Ectodermal cell (in vitro differentiated cells): Measurements from ENCODE around the gene MAP2K5.
"Not testable (repeated sequence)": the region's sequence is repeated elsewhere in the genome, so short reads cannot be mapped to it uniquely, and the experiment has no call there.

Experiments
- H3K27ac ChIP-seq: 2 replicates; pipeline ENCODE4 v1.7.0; 2013; ENCODE audit warnings: mild to moderate bottlenecking, low read depth, low read length; ENCODE audit not compliant: insufficient read depth, poor library complexity, severe bottlenecking
- H3K27me3 ChIP-seq: 2 replicates; pipeline ENCODE4 v1.7.0; 2013; ENCODE audit warnings: mild to moderate bottlenecking, low read length; ENCODE audit not compliant: insufficient read depth, control insufficient read depth, poor library complexity, severe bottlenecking
- H3K36me3 ChIP-seq: one replicate; pipeline ENCODE4 v1.7.0; 2013; ENCODE audit warnings: low read length; ENCODE audit not compliant: control insufficient read depth, insufficient read depth
- H3K4me1 ChIP-seq: one replicate; pipeline ENCODE4 v1.7.0; 2013; ENCODE audit warnings: low read length; ENCODE audit not compliant: control insufficient read depth, insufficient read depth
- H3K4me3 ChIP-seq: 2 replicates; pipeline ENCODE4 v1.7.0; 2013; ENCODE audit warnings: low read depth, low read length, control low read depth; ENCODE audit not compliant: insufficient read depth
- H3K9me3 ChIP-seq: 2 replicates; pipeline ENCODE4 v1.7.0; 2013; ENCODE audit warnings: mild to moderate bottlenecking, low read length, moderate library complexity; ENCODE audit not compliant: control insufficient read depth
- whole genome bisulfite sequencing, 2 experiments: methylation state at CpG; one replicate each; pipeline ENCODE4 v1.1.7; 2013; ENCODE audit warnings: missing lambda C conversion rate in 2 of 2; 5-methylcytosine and 5-hydroxymethylcytosine counted together

The MAP2K5 gene

DNA sequence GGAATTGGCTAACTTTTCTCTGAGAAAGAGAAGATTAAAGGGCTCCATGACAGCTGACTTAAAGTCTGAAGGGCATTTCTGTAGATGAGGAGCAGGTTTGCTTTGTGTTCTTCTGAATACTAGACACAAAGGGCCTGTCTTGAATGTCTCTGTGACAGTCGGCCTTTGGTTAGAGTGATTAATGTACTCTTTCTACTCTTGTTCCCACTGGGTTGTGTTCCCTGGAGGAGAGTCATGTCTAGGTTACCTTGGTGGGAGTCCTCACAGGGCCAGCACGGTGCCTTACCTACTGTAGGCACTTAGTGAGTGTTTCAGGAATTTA lies 66.1 kb downstream of the MAP2K5 start:
- 70 to 73% methylated on average over 2 of the region's 2 CpGs for WGBS, 2 experiments
- no peak overlapping the region for H3K4me3 ChIP-seq
- H3K9me3 ChIP-seq, result no peaks in the 10 kb centered on the region
- no peaks in the 10 kb centered on the region for H3K4me1 ChIP-seq
- H3K36me3 ChIP-seq, result no peaks in the 10 kb centered on the region
- no peak overlapping the region for H3K27ac ChIP-seq
- no peaks in the 10 kb centered on the region for H3K27me3 ChIP-seq

DNA sequence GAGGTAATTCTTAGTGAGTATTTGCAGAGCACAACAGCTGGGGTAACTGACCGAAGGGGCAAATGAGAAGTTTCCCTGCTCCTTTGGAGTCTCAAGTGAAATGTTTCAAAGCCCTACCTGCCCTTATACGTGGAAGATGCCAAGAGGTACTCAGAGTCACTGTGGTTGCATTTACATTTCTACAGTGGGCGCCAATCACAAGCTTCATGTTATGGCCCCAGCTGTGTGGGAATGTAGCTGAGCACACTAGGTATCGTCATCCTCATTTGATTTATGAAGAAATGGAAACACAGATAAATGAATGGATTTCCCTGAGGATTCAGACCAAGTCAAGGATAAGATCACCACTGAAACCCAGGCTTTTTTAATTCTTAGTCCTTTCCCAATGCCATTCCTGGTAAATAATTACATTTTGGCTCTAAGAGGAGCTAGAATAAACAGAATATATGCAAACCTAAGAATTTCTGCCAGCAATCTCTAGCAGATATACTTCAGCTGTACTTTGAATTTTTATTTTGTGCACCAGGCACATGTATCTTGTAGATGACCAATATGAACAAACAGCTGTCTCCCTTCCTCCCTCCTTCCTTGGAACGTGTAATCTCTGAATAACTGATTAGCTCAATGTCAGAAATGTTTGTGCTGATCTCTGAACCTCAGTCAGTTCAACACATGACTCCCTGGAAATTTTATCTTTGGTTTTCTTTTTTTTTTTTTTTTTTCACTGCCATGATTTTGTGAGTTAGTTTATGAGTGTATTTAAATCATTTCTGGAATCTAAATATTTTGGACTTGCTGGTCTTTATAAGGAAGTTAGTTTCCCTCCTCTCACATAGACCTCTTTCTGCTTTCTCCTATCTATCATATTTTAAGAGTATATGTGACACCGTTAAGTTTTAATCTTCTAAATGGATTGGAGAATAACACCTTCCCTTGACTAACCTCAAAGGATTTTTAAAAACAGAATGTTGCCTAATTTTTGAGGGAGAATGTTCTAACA lies 69.2 kb downstream of the MAP2K5 start:
- WGBS, 2 experiments, result 67 to 73% methylated on average over 5 of the region's 6 CpGs
- Histone ChIP-seq H3K9me3 (no peaks in the 10 kb centered on the region), H3K36me3 (no peaks in the 10 kb centered on the region), H3K27me3 (no peaks in the 10 kb centered on the region), H3K27ac (no peak overlapping the region), H3K4me1 (no peaks in the 10 kb centered on the region), H3K4me3 (no peak overlapping the region)

DNA sequence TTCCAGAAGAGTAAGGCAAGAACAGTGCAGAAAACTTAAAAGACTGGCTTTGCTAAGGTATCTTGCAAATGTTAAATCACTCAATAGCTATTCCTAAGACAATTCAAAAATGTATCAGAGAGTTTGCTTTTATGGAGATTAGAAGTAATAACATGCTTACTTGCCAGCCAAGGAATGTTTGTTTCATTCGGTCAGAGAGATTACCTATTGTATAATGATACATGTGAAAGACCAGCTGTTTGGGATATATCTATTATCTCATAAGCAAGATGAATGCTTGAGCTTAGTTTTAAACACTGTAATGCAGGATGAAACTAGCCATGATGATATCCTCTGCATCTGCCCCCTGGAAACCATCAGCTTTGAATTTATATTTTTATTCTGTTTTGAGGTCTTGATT lies 70.7 kb downstream of the MAP2K5 start:
- Histone ChIP-seq H3K27me3 (no peaks in the 10 kb centered on the region), H3K9me3 (no peaks in the 10 kb centered on the region), H3K4me1 (no peaks in the 10 kb centered on the region), H3K36me3 (no peaks in the 10 kb centered on the region), H3K4me3 (no peak overlapping the region), H3K27ac (no peak overlapping the region)
- WGBS, 2 experiments, result 92 to 100% methylated on average over 1 of the region's 1 CpG

DNA sequence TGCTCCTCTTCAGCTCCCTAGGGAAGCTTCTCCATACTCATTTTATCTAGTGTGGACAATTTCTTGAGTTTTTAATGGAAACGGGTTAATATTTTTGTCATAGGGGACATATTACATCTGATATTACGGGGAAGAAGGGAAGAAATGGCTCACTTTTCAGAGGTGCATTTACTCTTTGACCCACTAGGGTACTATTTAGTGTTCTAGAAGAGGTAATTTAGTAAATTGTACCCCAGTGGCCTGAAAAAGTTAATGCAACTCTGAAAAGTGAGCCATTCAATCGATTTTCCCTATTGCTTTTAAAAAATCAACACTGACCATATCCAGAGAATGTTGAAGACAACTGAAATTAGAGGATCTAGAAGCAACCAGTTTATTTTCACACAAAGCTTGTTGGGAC lies 71.2 kb downstream of the MAP2K5 start:
- H3K9me3 ChIP-seq, result no peaks in the 10 kb centered on the region
- H3K36me3 ChIP-seq, result no peaks in the 10 kb centered on the region
- H3K27ac ChIP-seq, result no peak overlapping the region
- no peaks in the 10 kb centered on the region for H3K4me1 ChIP-seq
- no peak overlapping the region for H3K4me3 ChIP-seq
- WGBS, 2 experiments, result 87 to 97% methylated on average over 3 of the region's 3 CpGs
- H3K27me3 ChIP-seq, result no peaks in the 10 kb centered on the region

DNA sequence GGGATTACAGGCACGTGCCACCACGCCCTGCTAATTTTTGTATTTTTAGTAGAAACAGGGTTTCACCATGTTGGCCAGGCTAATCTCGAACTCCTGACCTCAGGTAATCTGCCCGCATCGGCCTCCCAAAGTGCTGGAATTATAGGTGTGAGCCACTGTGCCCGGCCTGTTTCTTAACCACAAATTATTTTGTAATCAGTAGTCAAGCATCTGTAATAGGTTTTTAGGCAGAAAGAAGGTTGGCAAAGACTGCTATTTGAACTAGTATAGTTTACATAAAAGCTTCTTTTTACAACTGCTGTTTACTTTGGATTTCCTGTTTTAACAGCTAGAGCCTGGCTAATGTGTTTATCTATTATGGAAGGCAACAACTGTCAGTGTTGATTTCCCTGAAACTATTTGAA lies 72.6 kb downstream of the MAP2K5 start:
- H3K4me1 ChIP-seq, H3K4me3 ChIP-seq, H3K9me3 ChIP-seq, H3K36me3 ChIP-seq, H3K27ac ChIP-seq, H3K27me3 ChIP-seq: not testable (repeated sequence)
- 92 to 93% methylated on average over 6 of the region's 6 CpGs for WGBS, 2 experiments

DNA sequence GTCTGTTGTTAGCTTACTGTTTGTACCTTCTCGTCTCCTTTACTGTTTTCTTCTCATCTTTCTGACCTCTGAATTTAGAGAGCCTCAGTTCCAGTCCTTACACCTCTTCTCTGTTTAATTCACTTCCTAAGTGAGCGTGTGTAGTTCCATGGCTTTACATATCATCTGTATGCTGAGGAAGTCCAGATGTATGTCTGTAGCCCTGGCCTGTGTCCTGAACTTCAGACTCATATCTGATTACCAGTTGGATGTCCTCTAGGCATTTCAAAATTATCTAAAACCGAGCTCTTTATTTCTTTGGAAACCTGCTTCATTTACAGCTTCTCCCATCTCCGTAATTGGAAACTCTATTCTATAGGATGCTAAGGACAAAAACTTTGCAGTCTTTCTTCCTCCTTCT lies 75.8 kb downstream of the MAP2K5 start:
- Histone ChIP-seq H3K4me3 (no peak overlapping the region), H3K27ac (no peak overlapping the region), H3K9me3 (no peaks in the 10 kb centered on the region), H3K4me1 (no peaks in the 10 kb centered on the region), H3K27me3 (no peaks in the 10 kb centered on the region), H3K36me3 (no peaks in the 10 kb centered on the region)
- 81 to 85% methylated on average over 4 of the region's 4 CpGs for WGBS, 2 experiments

DNA sequence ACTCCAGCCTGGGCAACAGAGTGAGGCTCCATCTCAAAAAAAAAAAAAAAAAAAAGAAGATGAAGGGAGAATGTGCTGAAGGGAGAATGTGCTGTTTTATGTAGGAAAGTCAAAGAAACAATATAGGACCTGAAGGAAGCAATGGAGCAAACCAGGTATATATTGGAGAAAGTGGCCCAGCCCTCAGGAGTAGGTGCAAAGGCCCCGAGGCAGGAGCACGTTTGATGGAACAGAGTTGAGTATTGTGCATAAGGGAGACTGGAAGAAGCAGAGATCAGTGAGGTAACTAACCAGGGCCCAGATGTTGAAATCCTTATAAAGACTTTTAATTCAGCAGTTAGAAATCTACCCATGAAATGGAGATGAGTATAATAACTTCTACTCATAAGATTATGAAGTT lies 79.6 kb downstream of the MAP2K5 start:
- H3K36me3 ChIP-seq, result no peaks in the 10 kb centered on the region
- H3K9me3 ChIP-seq, result no peaks in the 10 kb centered on the region
- H3K4me1 ChIP-seq, result no peaks in the 10 kb centered on the region
- WGBS, 2 experiments, result 97 to 99% methylated on average over 2 of the region's 2 CpGs
- H3K4me3 ChIP-seq, result no peak overlapping the region
- H3K27ac ChIP-seq, result no peak overlapping the region
- H3K27me3 ChIP-seq, result no peaks in the 10 kb centered on the region

DNA sequence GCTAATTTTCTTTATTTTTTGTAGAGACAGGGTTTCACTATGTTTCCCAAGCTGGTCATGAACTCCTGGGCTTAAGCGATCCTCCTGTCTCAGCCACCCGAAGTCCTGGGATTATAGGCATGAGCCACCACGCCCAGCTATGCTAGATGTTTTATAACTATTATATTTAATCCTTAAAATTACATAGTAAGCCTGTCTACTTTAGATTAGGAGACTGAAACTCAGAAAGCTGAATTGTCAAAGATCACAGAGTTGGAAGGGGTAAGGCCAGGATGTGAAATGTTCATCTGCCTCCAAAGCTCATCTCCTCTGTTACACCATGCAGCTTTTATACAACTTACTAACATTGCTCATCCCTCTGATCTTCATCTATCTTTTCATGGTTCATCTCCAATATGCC lies 89.8 kb downstream of the MAP2K5 start:
- Histone ChIP-seq H3K4me1 (no peaks in the 10 kb centered on the region), H3K27me3 (no peaks in the 10 kb centered on the region), H3K9me3 (no peaks in the 10 kb centered on the region), H3K4me3 (no peak overlapping the region), H3K36me3 (no peaks in the 10 kb centered on the region), H3K27ac (no peak overlapping the region)
- WGBS, 2 experiments, result 89 to 93% methylated on average over 2 of the region's 3 CpGs

DNA sequence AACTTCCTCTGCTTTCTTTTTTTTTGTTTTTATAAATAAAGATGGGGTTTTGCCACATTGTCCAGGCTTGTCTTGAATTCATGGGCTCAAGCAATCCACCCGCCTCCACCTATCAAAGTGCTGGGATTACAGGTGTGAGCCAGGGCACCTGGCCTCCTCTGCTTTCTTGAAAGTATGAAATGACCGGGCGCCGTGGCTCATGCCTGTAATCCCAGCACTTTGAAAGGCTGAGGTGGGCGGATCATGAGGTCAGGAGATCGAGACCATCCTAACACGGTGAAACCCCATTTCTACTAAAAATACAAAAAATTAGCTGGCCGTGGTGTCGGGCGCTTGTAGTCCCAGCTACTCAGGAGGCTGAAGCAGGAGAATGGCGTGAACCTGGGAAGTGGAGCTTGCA lies 93.4 kb downstream of the MAP2K5 start:
- WGBS, 2 experiments, result 92 to 94% methylated on average over 11 of the region's 11 CpGs
- not testable (repeated sequence) for H3K4me3 ChIP-seq

DNA sequence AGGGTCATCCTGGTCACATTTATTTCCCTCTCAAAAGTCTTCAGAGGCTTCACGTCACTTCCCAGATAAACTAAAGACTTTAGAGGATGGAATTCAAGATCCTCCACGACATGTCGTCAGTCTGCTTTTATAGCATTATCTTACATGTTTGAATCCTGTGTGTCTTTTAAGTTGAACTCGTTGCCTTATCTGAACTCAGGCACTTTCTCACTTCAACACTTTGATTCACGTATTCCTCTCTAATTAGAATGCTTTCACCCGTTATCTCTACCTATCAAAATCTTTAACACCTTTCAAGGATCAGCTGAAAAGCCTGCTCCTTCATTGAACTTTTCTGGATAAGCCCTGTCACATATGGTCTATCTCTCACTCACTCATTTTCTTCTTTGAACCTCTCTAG lies 97.1 kb downstream of the MAP2K5 start:
- WGBS, 2 experiments, result 85 to 93% methylated on average over 6 of the region's 6 CpGs
- Histone ChIP-seq H3K36me3 (no peaks in the 10 kb centered on the region), H3K27me3 (no peaks in the 10 kb centered on the region), H3K27ac (no peak overlapping the region), H3K9me3 (no peaks in the 10 kb centered on the region), H3K4me1 (no peaks in the 10 kb centered on the region), H3K4me3 (no peak overlapping the region)

More for the DNA sequence above, 93.4 kb downstream of the MAP2K5 start:
- H3K9me3 ChIP-seq, H3K36me3 ChIP-seq, H3K27ac ChIP-seq, H3K27me3 ChIP-seq, H3K4me1 ChIP-seq: not testable (repeated sequence)
